Keratinocyte (primary cell): ENCODE data around the gene SFSWAP. TPM values are rescaled to one million over a fixed set of nuclear protein-coding genes. Genes with fewer than 3 reads are reported as not detected.

Experiments
- DNase-seq: peaks from one replicate; pipeline ENCODE4 v3.0.0-alpha.2; 2011; ENCODE audit warnings: low read depth, missing footprints, low spot score
- FAIRE-seq: peaks from 2 replicates; lab custom pipeline; 2011; peaks lifted over from hg19 to GRCh38; lab: Jason Lieb, UNC
- H2AFZ ChIP-seq: 2 replicates; pipeline ENCODE4 v1.6.0; 2012; ENCODE audit warnings: low read length, control low read depth, inconsistent platforms; ENCODE audit not compliant: control insufficient read depth
- H3K27ac ChIP-seq: 2 replicates; pipeline ENCODE4 v1.5.1; 2011; ENCODE audit warnings: low read length; ENCODE audit not compliant: control insufficient read depth, insufficient read depth
- H3K27me3 ChIP-seq: 3 replicates; pipeline ENCODE4 v1.6.0; 2011; ENCODE audit warnings: low read length; ENCODE audit not compliant: control insufficient read depth, insufficient read depth; ENCODE audit errors: extremely low read depth
- H3K36me3 ChIP-seq, 2 experiments: 2 replicates in 1 of 2; 3 replicates in 1 of 2; pipeline ENCODE4 v1.5.1; 2011; ENCODE audit warnings: low read length in 2 of 2, mild to moderate bottlenecking in 1 of 2; ENCODE audit not compliant: control insufficient read depth in 2 of 2, insufficient read depth in 2 of 2; ENCODE audit errors: extremely low read depth in 1 of 2
- H3K4me1 ChIP-seq: 3 replicates; pipeline ENCODE4 v1.5.1; 2011; ENCODE audit warnings: low read length; ENCODE audit not compliant: control insufficient read depth, insufficient read depth; ENCODE audit errors: extremely low read depth
- H3K4me2 ChIP-seq: 3 replicates; pipeline ENCODE4 v1.6.0; 2011; ENCODE audit warnings: low read depth, low read length; ENCODE audit not compliant: control insufficient read depth, insufficient read depth; ENCODE audit errors: extremely low read depth
- H3K4me3 ChIP-seq, 3 experiments: fragments of 200-600 bp in 1 of 3; sonication (generic) in 1 of 3; 2 replicates in 2 of 3; 3 replicates in 1 of 3; pipeline ENCODE4 v1.5.1; 2011 to 2016; ENCODE audit warnings: low read length in 3 of 3, mild to moderate bottlenecking in 3 of 3, control low read depth in 2 of 3, inconsistent platforms in 1 of 3, low read depth in 1 of 3, mixed read lengths in 1 of 3, mixed run types in 1 of 3, moderate library complexity in 1 of 3; ENCODE audit not compliant: control insufficient read depth in 2 of 3, insufficient read depth in 2 of 3; ENCODE audit errors: extremely low read depth in 1 of 3
- H3K79me2 ChIP-seq: 2 replicates; pipeline ENCODE4 v1.6.0; 2012; ENCODE audit warnings: low read length; ENCODE audit not compliant: control insufficient read depth, insufficient read depth
- H3K9ac ChIP-seq: 3 replicates; pipeline ENCODE4 v1.6.0; 2011; ENCODE audit warnings: low read length; ENCODE audit not compliant: control insufficient read depth, insufficient read depth; ENCODE audit errors: extremely low read depth
- H3K9me1 ChIP-seq: 3 replicates; pipeline ENCODE4 v1.6.0; 2011; ENCODE audit warnings: low read length; ENCODE audit not compliant: control insufficient read depth, insufficient read depth; ENCODE audit errors: extremely low read depth
- H3K9me3 ChIP-seq: 2 replicates; pipeline ENCODE4 v1.5.1; 2012; ENCODE audit warnings: low read depth, low read length; ENCODE audit not compliant: control insufficient read depth
- H4K20me1 ChIP-seq: 3 replicates; pipeline ENCODE4 v1.6.0; 2011; ENCODE audit warnings: low read length; ENCODE audit not compliant: control insufficient read depth, insufficient read depth; ENCODE audit errors: extremely low read depth
- CTCF ChIP-seq, 3 experiments: IDR thresholded peaks in 1 of 3; conservative IDR thresholded peaks in 1 of 3; optimal IDR thresholded peaks in 1 of 3; 2 replicates in 2 of 3; 3 replicates in 1 of 3; pipeline versions ENCODE3 to v1.5.1; 2011; ENCODE audit warnings: low read length in 3 of 3, mild to moderate bottlenecking in 3 of 3, moderate library complexity in 2 of 3, control low read depth in 1 of 3, inconsistent platforms in 1 of 3; ENCODE audit not compliant: insufficient read depth in 2 of 3; ENCODE audit errors: extremely low read depth in 1 of 3
- EZH2 ChIP-seq: IDR thresholded peaks from one replicate; pipeline ENCODE4 v1.6.1; 2012; ENCODE audit warnings: inconsistent platforms, mild to moderate bottlenecking, low read length, moderate library complexity
- dilution Hi-C: fragments of 300-500 bp; cut with MboI; formaldehyde crosslinking; loops from one replicate; pipeline ENCODE4 v1.7.0; 2020; ENCODE audit warnings: low sequenced_read_pairs; ENCODE audit not compliant: extremely low pct_ligation_motif_present
- polyA plus RNA-seq, 5 experiments: library from polyadenylated mRNA; depleted of rRNA in 3 of 5; stranded (reverse) in 3 of 5; stranded (forward) in 1 of 5; unstranded in 1 of 5; fragments of >200 nt; gene quantifications; 1 replicate in 1 of 5; 2 replicates in 3 of 5; 3 replicates in 1 of 5; pipeline versions ENCODE4 v1.2.1 to v1.2.3, GENCODE V29; 2011 to 2012; ENCODE audit warnings: missing spikeins in 2 of 5, low read depth in 1 of 5, low replicate concordance in 1 of 5

Gene SFSWAP
- polyA plus RNA-seq, 1 donor (not counting 4 experiments of a cell fraction or from before 2014, with no cell fraction given), result 13.1 TPM

- dilution Hi-C loops, result no loop called here
- Histone ChIP-seq H3K27me3 (no peaks in the 10 kb centered on the region), H3K9me3 (no peaks in the 10 kb centered on the region), H3K9me1 (no peaks in the 10 kb centered on the region), H3K4me3 (no peak overlapping the region), H3K9ac (no peak overlapping the region), H2AFZ (no peak overlapping the region), H4K20me1 (no peaks in the 10 kb centered on the region), H3K27ac (no peak overlapping the region), H3K36me3 (no peaks in the 10 kb centered on the region), H3K4me2 (no peak overlapping the region), H3K79me2 (no peaks in the 10 kb centered on the region), H3K4me1 (no peaks in the 10 kb centered on the region)
- no peak for FAIRE-seq
- no peak for TF ChIP-seq EZH2
- no peak for TF ChIP-seq CTCF (optimal IDR thresholded peaks at IDR 0.05 in 1 of 3, IDR thresholded peaks at IDR 0.05 in 1 of 3, conservative IDR thresholded peaks at IDR 0.05 in 1 of 3; ENCODE audit: extremely low read depth in 1 of 3, insufficient read depth in 2 of 3, low read length in 3 of 3)
- DNase-seq, result no peak
Observed at GRCh38 chr12:131671276-131671675, 39.6 kb upstream of the SFSWAP start.

DNA sequence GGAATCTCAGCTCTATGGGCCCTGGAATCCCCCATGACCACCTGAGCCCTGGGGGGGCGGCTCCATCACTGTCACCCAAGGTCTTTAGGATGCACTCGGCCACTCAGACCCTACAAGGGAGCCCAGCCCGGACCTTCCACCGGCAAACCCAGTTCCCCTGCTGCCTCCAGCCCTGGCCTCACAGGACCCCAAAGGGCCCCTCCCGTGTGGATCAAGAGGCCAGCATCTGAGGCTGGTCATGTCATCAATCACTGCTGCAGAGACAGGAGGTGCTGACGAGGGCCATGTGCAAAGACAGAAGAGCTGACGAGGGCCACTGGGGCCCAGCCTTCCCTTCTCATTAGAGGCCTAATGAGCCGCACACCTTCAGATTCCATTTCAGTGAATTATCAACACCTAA is 39.0 kb upstream of the SFSWAP start:
- Histone ChIP-seq H3K4me1 (no peaks in the 10 kb centered on the region), H3K27ac (no peak overlapping the region), H2AFZ (no peak overlapping the region), H3K9ac (no peak overlapping the region), H3K9me1 (no peaks in the 10 kb centered on the region), H3K4me3 (no peak overlapping the region), H4K20me1 (no peaks in the 10 kb centered on the region), H3K36me3 (no peaks in the 10 kb centered on the region), H3K79me2 (no peaks in the 10 kb centered on the region), H3K4me2 (no peak overlapping the region), H3K9me3 (no peaks in the 10 kb centered on the region), H3K27me3 (no peaks in the 10 kb centered on the region)
- FAIRE-seq (no peak), DNase-seq (no peak)
- dilution Hi-C loops, result no loop called here
- no peak for TF ChIP-seq EZH2

GRCh38 chr12:131672311-131672940 is 38.5 kb upstream of the SFSWAP start:
- no peaks in the 10 kb centered on the region for H3K9me3 ChIP-seq
- no peaks in the 10 kb centered on the region for H3K27me3 ChIP-seq
- dilution Hi-C loops, result no loop called here
- no peak overlapping the region for H3K4me2 ChIP-seq
- no peak overlapping the region for H3K4me3 ChIP-seq
- no peaks in the 10 kb centered on the region for H3K9me1 ChIP-seq
- FAIRE-seq, result no peak
- no peak overlapping the region for H3K9ac ChIP-seq
- no peaks in the 10 kb centered on the region for H4K20me1 ChIP-seq
- TF ChIP-seq EZH2, result no peak
- TF ChIP-seq CTCF (optimal IDR thresholded peaks at IDR 0.05 in 1 of 3, IDR thresholded peaks at IDR 0.05 in 1 of 3, conservative IDR thresholded peaks at IDR 0.05 in 1 of 3; ENCODE audit: extremely low read depth in 1 of 3, insufficient read depth in 2 of 3, low read length in 3 of 3), result no peak
- no peak for DNase-seq
- no peaks in the 10 kb centered on the region for H3K36me3 ChIP-seq
- no peak overlapping the region for H2AFZ ChIP-seq
- H3K27ac ChIP-seq, result no peak overlapping the region
- no peaks in the 10 kb centered on the region for H3K4me1 ChIP-seq
- no peaks in the 10 kb centered on the region for H3K79me2 ChIP-seq
